NCI-H1048 (cell line): ENCODE measurements around the gene DPM1.

Experiments used
- DNase-seq: peaks from one replicate; lab custom pipeline; 2025; lab: John Stamatoyannopoulos, UW

DPM1 gene

GRCh38 chr20:50957798-50958614, at the start of gene DPM1:
TSS of gene DPM1 (minus strand) at chr20:50958532. CDS start at chr20:50958523, 9 bp downstream.
- DNase-seq = peak; percentile 66

GRCh38 chr20:51005214-51005613, 46.9 kb upstream of the DPM1 start:
- DNase-seq = no peak

- DNase-seq = no peak
Observed at GRCh38 chr20:51004781-51005180, 46.4 kb upstream of the DPM1 start.

GRCh38 chr20:51004305-51004727, 46.0 kb upstream of the DPM1 start:
- no peak for DNase-seq

- no peak for DNase-seq
Observed at GRCh38 chr20:51003753-51004152, 45.4 kb upstream of the DPM1 start.

GRCh38 chr20:51002633-51003032, 44.3 kb upstream of the DPM1 start:
- no peak for DNase-seq

- no peak for DNase-seq
Observed at GRCh38 chr20:51001430-51002265, 43.3 kb upstream of the DPM1 start.

- no peak for DNase-seq
Observed at GRCh38 chr20:50999355-50999754, 41.0 kb upstream of the DPM1 start.

GRCh38 chr20:50996901-50997865, 38.9 kb upstream of the DPM1 start:
- DNase-seq = no peak

- DNase-seq = no peak
Observed at GRCh38 chr20:50995506-50995905, 37.2 kb upstream of the DPM1 start.

- no peak for DNase-seq
Observed at GRCh38 chr20:50993876-50994275, 35.5 kb upstream of the DPM1 start.

- DNase-seq = peak; percentile 78
Observed at GRCh38 chr20:50992733-50993457, 34.6 kb upstream of the DPM1 start.

- DNase-seq = no peak
Observed at GRCh38 chr20:50992336-50992732, 34.0 kb upstream of the DPM1 start.

GRCh38 chr20:50991076-50991475, 32.7 kb upstream of the DPM1 start:
- no peak for DNase-seq

- no peak for DNase-seq
Observed at GRCh38 chr20:50987493-50988210, 29.3 kb upstream of the DPM1 start.

GRCh38 chr20:50983321-50983720, 25.0 kb upstream of the DPM1 start:
- no peak for DNase-seq

- DNase-seq = no peak
Observed at GRCh38 chr20:50982363-50982762, 24.0 kb upstream of the DPM1 start.

GRCh38 chr20:50981714-50982048, 23.3 kb upstream of the DPM1 start:
- DNase-seq = no peak

GRCh38 chr20:50980851-50981713, 22.8 kb upstream of the DPM1 start:
- no peak for DNase-seq
